HL-60 (cell line): ENCODE results near the gene FLNB.

Source experiments
- DNase-seq, 2 experiments: peaks; one replicate each; pipeline ENCODE4 v3.0.0-alpha.2; 2010 to 2020; ENCODE audit warnings: low read depth in 1 of 2, low spot score in 1 of 2
- H3K27ac ChIP-seq: fragments of 250-450 bp; sonication (Bioruptor Pico); replicated peaks from 2 replicates; pipeline ENCODE4 v1.5.1; 2020; ENCODE audit warnings: mild to moderate bottlenecking, moderate library complexity
- H3K27me3 ChIP-seq: fragments of 250-450 bp; sonication (Bioruptor Pico); 2 replicates; pipeline ENCODE4 v1.5.1; 2021; ENCODE audit warnings: mild to moderate bottlenecking, moderate library complexity; ENCODE audit not compliant: insufficient read depth, poor library complexity, severe bottlenecking
- H3K4me3 ChIP-seq: replicated peaks from 2 replicates; pipeline ENCODE4 v1.5.1; 2011; ENCODE audit warnings: mild to moderate bottlenecking, control low read depth, low read length; ENCODE audit not compliant: insufficient read depth
- CTCF ChIP-seq: IDR thresholded peaks from one replicate; pipeline ENCODE4 v1.5.1; 2011; ENCODE audit warnings: low read length, control low read depth, inconsistent platforms; ENCODE audit not compliant: insufficient read depth
- GABPA ChIP-seq: IDR thresholded peaks from 2 replicates; pipeline ENCODE4 v1.6.1; 2012; ENCODE audit warnings: low read depth
- POLR2AphosphoS5 ChIP-seq: IDR thresholded peaks from 2 replicates; pipeline ENCODE4 v1.6.1; 2012; ENCODE audit warnings: low read depth
- REST ChIP-seq: IDR thresholded peaks from 2 replicates; pipeline ENCODE4 v1.6.1; 2012; ENCODE audit warnings: low read depth; ENCODE audit not compliant: insufficient replicate concordance
- SPI1 ChIP-seq: IDR thresholded peaks from 2 replicates; pipeline ENCODE4 v1.6.1; 2012; ENCODE audit warnings: low read depth, mild to moderate bottlenecking, borderline replicate concordance

Gene FLNB

GRCh38 chr3:58205981-58206380 lies 197.8 kb downstream of the FLNB start:
- DNase-seq: no peak
- TF ChIP-seq CTCF (no peak), GABPA (no peak), POLR2AphosphoS5 (no peak)
- Histone ChIP-seq H3K4me3 (no peak overlapping the region), H3K27me3 (no peaks in the 10 kb centered on the region), H3K27ac (no peak overlapping the region)

DNA sequence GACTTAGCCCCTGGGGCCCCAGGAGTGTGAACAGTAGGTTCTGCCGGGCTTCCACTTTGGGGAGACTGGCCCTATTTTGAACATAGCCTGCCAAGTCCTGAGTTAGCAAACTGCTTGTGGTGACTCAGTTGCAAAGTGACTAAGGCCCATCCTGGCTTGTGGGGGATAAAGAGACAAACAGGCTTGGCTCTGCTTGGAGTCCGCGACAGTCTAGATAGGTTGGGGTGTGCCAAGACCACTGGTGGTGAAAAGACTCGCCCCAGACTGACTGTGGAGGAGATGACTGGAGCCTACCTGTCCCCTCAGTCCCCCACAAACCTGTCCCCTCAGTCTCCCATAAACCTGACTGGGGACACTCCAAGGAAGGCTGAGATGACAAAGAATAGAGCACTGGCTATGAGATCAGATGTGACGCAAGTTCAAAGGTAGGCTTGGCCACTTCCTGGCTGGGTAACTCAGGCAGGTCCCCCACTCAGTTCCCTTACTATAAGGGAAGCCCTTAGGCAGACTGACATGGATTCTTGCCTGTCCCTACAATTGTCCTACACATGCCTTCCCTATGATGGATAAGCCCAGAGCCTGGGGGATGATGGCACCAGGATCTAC lies 198.3 kb downstream of the FLNB start:
- H3K4me3 ChIP-seq: no peak overlapping the region
- H3K27ac ChIP-seq: no peak overlapping the region
- no peaks in the 10 kb centered on the region for H3K27me3 ChIP-seq
- TF ChIP-seq CTCF: no peak
- TF ChIP-seq GABPA: no peak
- no peak for TF ChIP-seq SPI1
- TF ChIP-seq REST: no peak
- TF ChIP-seq POLR2AphosphoS5: no peak
- DNase-seq: no peak

- no peak for TF ChIP-seq REST
- TF ChIP-seq POLR2AphosphoS5: no peak
- TF ChIP-seq CTCF: no peak
- no peak for TF ChIP-seq SPI1
- H3K27me3 ChIP-seq: no peaks in the 10 kb centered on the region
- no peak overlapping the region for H3K27ac ChIP-seq
- DNase-seq: no peak
- H3K4me3 ChIP-seq: no peak overlapping the region
Measured at GRCh38 chr3:58207954-58208353, 199.7 kb downstream of the FLNB start.

- H3K4me3 ChIP-seq: no peak overlapping the region
- no peak overlapping the region for H3K27ac ChIP-seq
- no peaks in the 10 kb centered on the region for H3K27me3 ChIP-seq
- TF ChIP-seq SPI1 (no peak), POLR2AphosphoS5 (no peak), CTCF (no peak), GABPA (no peak), REST (no peak)
- no peak for DNase-seq
Measured at GRCh38 chr3:58209933-58210332, 201.7 kb downstream of the FLNB start.
